HG03139 (cell line): ENCODE results near the gene PDGFC.
"Not testable (repeated sequence)": the region's sequence is repeated elsewhere in the genome, so short reads cannot be mapped to it uniquely, and the experiment has no call there.

Experiments
- ATAC-seq: cut with Tn5 transposase; IDR thresholded peaks from one replicate; pipeline ENCODE4 v1.9.1; 2021; ENCODE audit not compliant: unreplicated experiment

The PDGFC gene

DNA sequence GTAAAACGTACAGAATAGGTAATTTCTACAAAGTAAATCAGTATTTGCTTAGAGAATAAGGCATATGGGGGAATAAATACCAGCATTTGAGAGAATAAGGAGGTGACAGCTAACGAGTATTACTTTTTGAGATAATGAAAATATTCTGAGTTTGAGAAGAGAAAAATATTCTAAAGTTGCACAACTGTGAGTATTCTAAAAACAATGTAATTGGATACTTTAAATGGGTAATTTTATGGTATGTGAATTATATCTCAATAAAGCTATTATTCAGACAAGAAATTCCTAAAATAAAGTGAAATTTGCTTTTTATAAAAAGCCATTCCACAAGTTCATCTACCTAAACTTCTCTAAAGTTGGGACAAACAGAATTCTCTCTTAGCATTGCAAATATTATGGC, 62.6 kb downstream of the PDGFC start:
- ATAC-seq: no peak

GRCh38 chr4:156906325-156906724, 65.3 kb downstream of the PDGFC start:
- no peak for ATAC-seq

DNA sequence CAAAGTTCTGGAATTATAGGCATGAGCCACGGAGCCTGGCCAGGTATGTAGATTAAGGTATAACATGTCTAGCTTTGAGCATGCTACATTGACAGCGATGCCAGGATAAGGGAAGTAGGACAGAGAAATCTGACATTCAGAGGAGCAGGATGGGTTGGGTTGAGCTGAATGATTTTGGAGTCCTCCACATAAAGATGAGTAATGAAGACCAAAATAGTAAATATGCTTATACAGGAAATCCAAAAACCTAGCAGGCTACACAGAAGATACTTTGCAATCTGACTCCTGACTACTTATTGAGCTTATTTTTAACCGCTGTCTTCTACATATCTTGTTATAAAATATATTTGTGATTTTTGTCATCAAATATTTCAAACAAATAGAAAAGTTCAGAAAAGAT, 69.7 kb downstream of the PDGFC start:
- no peak for ATAC-seq

- ATAC-seq: no peak
Observed at GRCh38 chr4:156898373-156899117, 73.1 kb downstream of the PDGFC start.

DNA sequence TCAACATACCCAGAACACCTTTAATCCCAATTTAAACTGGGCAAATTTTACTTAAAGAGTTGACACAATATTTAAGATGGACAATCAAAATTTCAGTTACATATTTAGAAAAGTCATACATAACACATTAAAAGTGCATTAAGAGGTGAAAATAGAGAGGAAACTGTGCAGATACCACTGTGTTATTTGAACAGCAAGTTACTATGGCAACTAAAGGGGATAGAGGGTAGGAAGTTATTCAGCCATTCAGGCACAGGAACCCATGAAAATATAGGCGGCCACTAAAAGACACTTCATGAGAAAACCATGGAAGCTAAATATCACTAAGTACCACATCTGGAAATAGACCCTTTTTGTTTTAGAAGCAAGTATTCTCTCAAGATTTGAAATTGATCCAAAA, 75.1 kb downstream of the PDGFC start:
- no peak for ATAC-seq

- ATAC-seq: no peak
Observed at GRCh38 chr4:156894234-156894633, 77.4 kb downstream of the PDGFC start.

GRCh38 chr4:156892805-156893204, 78.8 kb downstream of the PDGFC start:
- no peak for ATAC-seq

- no peak for ATAC-seq
Observed at GRCh38 chr4:156889616-156890594, 81.7 kb downstream of the PDGFC start.

DNA sequence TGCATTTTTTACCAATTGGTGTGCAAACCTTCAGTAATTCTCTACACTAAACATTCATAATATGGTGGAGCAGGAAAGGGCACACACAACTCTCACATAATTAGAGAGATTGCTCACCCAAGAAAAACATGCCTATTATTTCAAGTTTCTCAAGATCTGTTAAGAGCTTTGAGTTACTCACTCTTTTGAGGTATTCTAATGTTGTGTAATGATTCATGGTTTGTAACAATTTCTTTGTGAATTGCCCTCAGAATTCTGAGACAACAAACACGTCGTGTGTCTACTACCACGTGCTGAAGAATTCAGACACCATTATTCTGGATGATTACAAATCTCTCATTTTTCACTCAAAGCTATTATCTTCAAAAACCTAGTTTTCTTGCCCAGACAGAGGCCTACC, 82.8 kb downstream of the PDGFC start:
- no peak for ATAC-seq

- no peak for ATAC-seq
Observed at GRCh38 chr4:156886481-156886880, 85.1 kb downstream of the PDGFC start.

DNA sequence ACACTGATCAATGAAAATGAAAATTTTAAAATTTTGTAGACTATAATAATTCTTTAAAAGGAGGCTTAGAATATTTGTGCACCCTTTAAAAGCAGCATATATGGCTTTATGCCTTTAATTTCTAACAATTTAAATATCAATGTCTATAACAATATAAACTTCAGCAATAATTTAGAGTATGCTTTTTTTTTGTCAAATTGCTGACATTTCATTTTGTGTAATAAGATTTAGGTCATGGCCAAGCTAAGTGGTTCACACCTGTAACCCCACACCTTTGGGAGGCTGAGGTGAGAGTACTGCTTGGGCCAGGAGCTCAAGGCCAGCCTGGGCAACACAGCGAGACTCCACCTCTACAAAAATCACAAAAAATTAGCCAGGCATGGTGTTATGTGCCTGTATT, 86.2 kb downstream of the PDGFC start:
- ATAC-seq: no peak

- ATAC-seq: no peak
Observed at GRCh38 chr4:156884183-156884582, 87.4 kb downstream of the PDGFC start.

GRCh38 chr4:156875704-156876103, 95.9 kb downstream of the PDGFC start:
- ATAC-seq: no peak

- ATAC-seq: no peak
Observed at GRCh38 chr4:156875055-156875454, 96.5 kb downstream of the PDGFC start.

DNA sequence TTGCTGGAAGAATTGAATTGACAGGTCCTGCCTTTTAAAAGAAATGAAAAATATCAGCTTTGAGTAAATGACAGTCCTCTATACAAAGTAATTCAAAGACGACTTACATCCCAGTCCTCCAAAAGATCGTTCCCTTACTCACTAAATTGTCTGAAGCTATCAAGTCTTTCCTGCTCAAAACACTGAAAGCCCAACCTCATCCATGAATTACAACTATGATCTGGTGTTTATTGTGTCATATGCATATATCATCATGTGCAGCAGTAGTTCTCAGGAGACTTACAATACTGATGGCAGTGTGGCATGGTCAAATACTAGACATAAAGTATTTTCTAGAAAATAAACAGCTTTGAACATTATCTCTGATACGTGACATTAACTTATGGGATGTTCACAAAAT, 97.8 kb downstream of the PDGFC start:
- no peak for ATAC-seq

- ATAC-seq: no peak
Observed at GRCh38 chr4:156870861-156871260, 100.7 kb downstream of the PDGFC start.

DNA sequence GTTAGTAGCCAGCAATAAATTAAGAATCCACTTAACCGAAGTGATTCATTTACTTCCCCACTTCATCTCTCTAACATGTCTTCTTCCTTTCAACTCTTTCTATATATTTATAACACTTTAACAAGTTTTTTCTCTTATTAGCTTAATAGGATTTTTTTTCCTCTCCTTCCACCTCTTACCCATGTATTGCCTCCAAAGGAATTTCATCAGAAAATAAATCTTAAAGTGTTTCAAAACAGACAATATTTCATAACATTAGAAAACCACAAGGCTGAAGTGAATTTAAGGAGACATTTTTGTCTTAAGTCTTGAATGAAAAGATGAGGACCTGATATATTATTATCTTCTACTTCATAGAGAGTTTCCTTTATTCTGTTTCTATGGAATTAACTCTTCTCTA, 101.5 kb downstream of the PDGFC start:
- no peak for ATAC-seq

GRCh38 chr4:156866088-156866487, 105.5 kb downstream of the PDGFC start:
- ATAC-seq: not testable (repeated sequence)

- no peak for ATAC-seq
Observed at GRCh38 chr4:156865451-156865850, 106.1 kb downstream of the PDGFC start.

DNA sequence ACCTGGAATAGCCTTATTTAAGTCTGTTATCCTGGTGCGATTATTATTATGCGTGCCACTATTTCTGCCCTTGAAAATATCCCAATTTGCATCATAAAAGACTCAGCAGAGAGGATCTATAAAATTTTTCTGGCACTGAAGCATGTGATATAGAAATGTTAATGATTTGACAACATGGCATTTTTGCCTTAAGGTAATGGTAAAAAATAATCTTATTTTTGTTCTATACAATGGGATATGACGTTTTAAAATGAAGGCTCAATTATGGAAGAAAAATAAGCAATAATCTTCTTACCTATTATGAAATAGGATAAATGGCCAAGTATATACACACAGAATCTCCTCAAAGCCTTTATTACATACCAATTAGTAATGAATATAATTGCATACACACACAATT, 113.5 kb downstream of the PDGFC start:
- ATAC-seq: no peak

DNA sequence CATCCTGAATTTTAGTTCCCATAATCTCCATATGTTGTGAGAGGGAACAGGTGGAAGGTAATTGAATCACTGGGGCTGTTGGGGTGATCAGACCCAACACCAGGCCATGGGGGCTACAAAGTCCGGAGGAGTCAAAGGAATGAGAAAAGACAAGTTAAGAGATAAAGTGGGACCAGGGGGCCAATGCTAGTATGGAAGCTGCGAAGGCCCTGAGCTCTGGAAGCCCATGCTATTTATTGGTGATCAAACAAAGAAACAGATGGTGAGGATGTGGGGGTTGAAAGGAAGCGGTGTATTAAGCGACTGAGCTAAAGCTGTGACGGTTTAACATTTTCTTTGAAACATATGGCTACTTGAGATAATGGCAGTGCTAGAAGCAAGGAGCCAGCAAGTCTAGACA, 132.8 kb downstream of the PDGFC start:
- ATAC-seq: no peak
